Left colon (tissue), 2 donors: ENCODE results near the gene CASR. TPM values are rescaled to one million over a fixed set of nuclear protein-coding genes. Genes with fewer than 3 reads are reported as not detected.
A peak's percentile ranks its signal among the peaks of the same experiment; 100 is the strongest.

Source experiments
- ATAC-seq: fragments of 200-7000 bp; cut with Tn5 transposase; one replicate; pipeline ENCODE4 v1.9.1; 2020; ENCODE audit warnings: mild to moderate bottlenecking, moderate library complexity
- DNase-seq, 2 donors: peaks; one replicate each; pipeline ENCODE4 v3.0.0-alpha.2; 2020
- intact Hi-C, 2 donors: fragments of 100-400 bp; cut with DNase I in 1 of 2; cut with micrococcal nuclease in 1 of 2; formaldehyde crosslinking; loops; one replicate each; pipeline versions ENCODE4 v1.11.2 to v1.14.0; 2022; cut with DNase I, micrococcal nuclease
- total RNA-seq, 2 donors: library from RNA; stranded (reverse); fragmentation: NEBNext Ultra II Directional; extraction: Animal tissue kit (Norgen Biotek cat#: 25700); gene quantifications; one replicate each; pipeline ENCODE4 v1.2.1, GENCODE V29; 2021
- donor health status: DM: no; HTN: no; CAD: no.
- donor health status: DM: yes; HTN: yes; CAD: no.

The CASR gene
- total RNA-seq, 2 donors from 2014 or later: 0.31 to 0.55 TPM

DNA sequence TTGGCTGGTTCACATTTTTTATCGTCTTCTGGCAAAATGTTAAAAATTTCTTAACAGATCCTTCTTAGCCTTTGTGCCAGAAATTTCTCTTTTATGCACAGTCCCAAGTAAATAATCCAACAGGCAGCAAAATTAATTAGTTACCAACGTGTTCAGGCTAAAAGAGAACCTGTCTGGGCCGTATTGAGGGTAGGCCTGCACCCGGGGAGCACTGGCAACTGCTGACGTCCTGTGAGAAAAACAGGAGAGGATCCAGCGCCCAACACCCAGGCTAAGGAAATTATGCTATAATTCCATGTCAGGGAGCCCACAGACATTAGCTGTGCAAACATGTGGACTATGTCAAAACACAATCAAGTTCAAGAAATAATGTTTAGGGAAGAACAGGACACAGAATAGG lies 110.9 kb downstream of the CASR start:
- DNase-seq: no peak
- ATAC-seq: no peak
- intact Hi-C loops: no loop called here

DNA sequence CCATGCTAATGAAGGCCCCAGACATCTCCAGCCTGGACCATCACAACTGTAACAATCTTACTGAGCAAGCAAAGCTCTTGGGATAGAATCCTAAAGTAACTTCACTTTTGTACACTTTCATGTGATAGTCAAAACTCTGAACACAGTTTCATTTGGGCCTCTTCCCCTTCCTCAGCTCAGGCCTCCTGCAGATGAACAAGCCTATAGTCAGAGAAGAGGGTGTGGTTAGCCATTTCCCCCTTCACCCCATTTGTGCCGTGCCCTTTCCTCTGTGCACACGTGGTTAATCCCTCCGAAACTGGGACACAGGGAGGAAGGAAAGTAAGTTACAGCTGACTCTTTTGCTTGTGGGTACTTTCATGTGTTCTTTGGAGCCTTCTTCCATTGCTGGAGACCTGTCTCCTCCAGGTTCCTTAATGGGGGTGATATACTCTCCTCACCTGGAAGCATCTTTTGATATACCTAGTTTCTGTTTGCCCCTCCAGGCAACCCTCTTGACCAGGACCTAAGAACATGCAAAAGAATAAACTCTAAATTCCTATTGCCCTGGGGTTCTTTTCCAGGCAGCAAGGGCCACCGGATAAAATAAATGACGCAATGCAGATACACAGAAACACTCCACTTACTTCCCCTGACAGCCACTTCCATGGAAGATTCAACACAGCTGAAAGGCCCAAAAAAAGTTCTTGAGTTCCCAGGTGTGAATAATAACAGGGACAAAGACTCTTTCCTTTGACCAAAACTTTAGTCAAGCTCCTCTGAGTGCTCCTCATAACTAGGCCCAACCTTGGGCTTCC lies 112.0 kb downstream of the CASR start:
- ATAC-seq (peak; percentile 60), DNase-seq (no peak)
- intact Hi-C loops: no loop called here

DNA sequence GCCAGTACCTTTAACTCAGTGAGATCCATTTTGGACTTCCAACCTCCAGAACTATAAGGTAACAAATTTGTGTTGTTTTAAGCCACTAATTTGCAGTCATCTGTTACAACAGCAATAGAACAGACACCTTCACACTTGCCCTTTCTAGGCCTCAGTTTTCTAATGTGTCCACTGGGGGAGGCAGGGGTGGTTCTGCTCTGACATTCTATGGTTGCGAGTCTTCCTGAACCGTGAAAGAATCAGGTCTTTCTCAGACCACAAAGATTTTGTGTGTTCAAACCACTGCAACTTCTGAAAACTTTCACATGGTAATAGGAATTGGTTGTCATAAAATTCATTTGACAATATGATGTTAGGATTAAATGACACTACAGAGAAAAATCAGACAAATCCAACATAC lies 114.8 kb downstream of the CASR start:
- intact Hi-C loops: no loop called here
- ATAC-seq (no peak), DNase-seq (no peak)

DNA sequence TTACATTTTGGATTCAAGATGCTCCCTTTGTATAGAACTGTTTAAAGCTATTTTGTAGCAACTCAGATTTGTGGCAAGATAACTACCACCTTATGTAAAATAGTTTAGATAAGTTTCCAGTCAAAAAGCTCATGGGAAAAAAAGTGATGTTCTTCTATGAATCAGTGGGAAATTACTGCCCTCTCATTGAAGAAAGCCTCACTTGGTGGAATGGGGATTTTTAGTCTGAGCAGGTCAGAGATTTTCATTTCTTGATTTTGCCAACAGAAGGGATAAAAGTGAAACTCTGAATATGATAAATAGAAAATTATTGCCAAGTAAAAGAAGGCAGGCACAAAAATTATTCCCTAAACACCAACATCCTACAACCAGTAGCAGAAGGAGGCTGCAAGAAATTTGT lies 115.7 kb downstream of the CASR start:
- no peak for ATAC-seq
- intact Hi-C loops: no loop called here
- DNase-seq: no peak

DNA sequence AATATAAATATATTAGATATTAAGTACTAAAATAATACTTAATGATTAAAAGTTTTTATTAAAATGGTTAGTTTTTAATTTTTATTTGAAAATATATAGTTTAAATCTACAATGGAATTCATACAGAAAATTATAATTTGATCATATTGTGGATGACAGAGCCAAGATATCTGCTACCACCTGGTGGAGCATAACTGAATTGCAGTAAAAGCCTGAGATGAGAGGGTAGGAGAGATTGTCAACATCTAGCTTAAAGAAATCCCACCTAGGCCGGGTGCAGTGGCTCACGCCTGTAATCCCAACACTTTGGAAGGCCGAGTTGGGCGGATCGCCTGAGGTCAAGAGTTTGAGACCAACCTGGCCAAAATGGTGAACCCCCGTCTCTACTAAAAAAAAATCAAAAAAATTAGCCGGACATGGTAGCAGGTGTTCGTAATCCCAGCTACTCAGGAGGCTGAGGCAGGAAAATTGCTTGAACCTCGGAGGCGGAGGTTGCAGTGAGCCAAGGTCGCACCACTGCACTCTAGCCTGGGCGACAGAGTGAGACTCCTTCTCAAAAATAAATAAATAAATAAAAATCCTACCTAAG lies 116.5 kb downstream of the CASR start:
- DNase-seq (no peak), ATAC-seq (peak; percentile 41)
- intact Hi-C loops: no loop called here

DNA sequence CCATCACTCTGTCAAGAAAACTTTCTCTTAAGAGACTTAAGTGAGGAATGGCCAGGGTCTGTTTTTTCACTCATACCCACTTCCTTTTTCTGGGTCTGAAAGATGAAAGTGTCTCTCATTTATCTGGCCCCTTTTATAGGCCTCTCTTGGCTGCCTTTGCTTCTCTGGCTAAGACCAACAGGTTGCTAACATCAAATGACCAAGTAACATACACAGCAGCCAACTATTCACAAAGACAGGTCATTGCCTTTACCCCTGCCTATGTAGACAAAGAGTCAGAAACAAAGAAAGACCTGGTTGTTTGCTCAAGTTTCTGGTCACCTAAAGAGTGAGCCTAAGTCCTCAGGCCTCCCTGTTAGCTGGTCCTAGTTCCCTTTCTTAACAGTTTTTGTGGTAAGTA lies 117.6 kb downstream of the CASR start:
- ATAC-seq (no peak), DNase-seq (no peak)
- intact Hi-C loops: no loop called here

DNA sequence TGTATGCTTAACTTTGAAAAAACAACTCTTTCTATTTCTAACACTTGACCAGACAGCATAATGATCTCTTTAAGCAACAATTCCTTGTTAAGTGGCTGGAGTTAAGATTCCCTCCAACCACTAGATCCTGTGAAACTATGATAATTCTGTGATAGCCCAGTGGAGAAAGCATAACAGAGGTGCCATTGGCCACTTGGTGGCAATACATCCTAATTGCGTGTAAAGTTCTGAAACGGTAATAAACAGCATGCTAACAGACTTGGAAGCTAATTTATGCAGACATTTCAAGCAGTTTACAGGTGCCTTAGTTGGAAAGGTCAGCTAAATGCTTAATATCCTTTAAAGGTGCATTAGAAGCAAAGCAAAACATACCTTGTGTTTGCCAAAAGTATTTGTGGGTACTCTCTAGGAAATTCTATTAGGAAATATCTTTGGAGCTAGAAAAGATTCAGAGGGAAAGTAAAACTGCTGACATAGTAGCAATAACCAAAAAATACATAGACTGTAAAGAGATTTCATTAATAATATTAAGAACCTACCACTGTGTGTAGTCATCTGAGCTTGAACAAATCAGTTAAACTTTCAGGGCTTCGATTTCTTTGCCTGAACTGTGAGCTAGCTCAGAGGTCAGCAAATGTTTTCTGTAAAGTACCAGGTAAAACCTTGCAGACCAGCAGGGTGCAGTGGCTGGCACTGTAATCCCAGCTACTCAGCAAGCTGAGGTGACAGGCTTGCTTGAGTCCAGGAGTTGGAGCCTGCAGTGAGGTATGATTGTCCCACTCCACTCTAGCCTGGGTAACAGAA lies 122.6 kb downstream of the CASR start:
- ATAC-seq: peak; percentile 77
- intact Hi-C loops: no loop called here
- DNase-seq: peak; percentile 58 to 61

DNA sequence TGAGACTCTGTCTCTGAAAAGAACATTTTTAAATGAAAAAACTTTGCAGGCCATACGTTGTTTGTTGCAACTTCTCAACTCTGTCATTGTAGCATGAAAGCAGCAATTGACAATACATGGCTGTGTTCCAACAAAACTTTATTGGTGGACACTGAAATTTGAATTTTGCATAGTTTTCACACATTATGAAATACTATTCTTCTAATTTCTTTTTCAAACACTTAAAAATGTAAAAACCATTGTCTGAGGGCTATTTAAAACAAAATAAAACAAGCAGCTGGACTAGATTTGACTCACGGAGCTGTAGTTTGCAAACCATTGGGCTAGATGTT lies 123.1 kb downstream of the CASR start:
- no peak for DNase-seq
- intact Hi-C loops: no loop called here
- ATAC-seq: no peak

DNA sequence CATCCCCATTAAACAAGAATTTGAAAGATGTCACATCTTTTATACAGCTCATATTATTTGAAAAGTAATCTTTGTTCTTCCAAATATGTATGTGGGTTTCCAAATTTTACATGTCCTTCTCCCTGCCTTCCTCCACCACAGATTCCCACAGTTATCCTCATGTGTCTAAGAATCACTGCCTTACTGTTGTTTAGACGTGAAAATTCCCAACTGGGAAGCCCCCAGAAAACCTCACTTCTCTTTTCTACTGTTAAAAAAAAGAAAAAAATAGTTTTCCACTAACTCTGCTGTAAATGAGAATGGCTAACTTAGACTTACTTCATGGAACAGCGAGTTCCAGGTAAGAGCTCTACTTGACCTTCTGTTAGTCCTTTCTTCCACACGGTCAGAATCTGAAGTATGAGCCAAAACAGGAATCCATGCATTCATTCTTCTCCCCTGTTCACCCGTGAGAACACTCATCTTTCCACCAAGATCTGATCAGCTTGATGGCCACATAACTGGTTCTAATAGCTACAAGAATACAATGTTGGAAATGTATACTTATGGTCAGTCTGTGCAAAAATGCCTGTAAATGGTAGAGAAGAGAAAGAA lies 123.7 kb downstream of the CASR start:
- intact Hi-C loops: no loop called here
- ATAC-seq (no peak), DNase-seq (no peak)

DNA sequence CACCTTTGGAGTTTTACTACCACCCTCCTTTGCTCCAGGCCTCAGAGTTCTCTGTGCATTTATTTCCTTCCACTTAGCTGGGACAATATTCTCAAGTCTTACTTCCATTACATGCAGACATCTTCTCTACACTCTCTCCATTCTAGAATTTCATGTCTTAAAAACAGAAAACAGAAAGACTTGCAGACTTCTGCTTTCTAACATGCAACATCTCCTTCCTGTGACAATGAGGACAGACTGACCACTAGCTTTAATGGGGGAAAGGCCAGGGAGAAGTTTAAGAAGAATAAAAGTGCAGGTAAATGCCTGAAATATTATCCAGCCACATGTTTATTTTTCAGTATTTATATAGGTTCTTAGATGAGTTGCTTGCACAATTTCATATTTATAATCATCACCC lies 124.5 kb downstream of the CASR start:
- DNase-seq (no peak), ATAC-seq (no peak)
- intact Hi-C loops: no loop called here

DNA sequence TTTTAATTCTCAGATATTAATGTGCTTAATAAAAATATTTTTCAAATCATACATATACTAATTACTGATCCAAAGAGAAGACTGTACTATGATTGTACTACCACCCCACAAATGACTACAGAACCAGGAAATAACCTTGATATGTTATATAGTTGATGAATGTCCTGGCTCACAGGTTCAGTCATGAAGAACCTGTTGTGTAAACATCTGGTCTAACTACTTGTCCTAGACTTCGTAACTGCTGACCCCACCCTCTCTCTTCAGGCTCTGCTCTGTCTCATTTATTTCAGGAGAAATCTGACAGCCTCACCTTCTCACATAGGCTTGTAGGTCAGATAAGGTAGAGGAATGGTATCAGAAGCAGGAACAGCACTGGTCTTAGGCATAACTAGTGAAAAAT lies 126.9 kb downstream of the CASR start:
- intact Hi-C loops: no loop called here
- ATAC-seq (peak; percentile 83), DNase-seq (peak in 1 of 2 donors; percentile 60)

DNA sequence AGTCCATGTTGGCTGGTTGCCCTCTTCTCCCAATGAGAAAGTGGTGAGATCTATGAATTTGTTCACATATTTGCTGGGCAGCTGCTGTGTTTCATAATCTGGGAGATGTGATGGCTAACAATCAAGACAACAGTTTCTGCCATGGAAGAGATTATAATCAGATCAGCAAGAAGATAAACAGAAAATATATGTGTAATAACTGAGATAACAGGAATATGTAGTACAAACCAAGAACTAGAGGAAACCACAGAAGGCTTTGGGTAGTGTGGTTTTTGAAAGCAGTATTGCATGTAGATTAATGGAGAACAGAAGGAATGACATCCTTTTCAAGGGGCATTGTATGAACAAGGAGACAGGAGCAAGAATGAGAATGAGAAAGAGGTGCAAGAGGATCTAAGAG lies 129.4 kb downstream of the CASR start:
- no peak for DNase-seq
- ATAC-seq: no peak
- intact Hi-C loops: no loop called here

DNA sequence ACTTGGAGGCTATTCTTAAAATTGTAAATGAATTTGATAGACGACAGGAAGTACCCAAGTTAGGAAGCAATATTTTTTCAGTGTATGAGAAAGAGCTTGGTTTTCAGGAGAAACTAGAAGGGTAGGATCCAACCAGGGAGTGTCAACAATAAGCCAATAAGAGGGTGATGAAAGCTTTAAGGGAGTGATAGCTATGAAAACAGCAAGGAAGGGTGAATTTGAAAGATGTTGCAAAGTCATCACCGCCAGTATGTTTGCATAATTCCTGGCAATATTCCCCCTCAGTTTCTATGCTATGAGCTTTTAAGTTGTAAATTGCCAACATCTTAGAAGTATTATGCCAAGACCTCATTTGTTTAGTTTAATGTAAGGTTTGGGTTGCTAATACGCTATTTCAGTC lies 129.8 kb downstream of the CASR start:
- no peak for DNase-seq
- ATAC-seq: no peak
- intact Hi-C loops: no loop called here

DNA sequence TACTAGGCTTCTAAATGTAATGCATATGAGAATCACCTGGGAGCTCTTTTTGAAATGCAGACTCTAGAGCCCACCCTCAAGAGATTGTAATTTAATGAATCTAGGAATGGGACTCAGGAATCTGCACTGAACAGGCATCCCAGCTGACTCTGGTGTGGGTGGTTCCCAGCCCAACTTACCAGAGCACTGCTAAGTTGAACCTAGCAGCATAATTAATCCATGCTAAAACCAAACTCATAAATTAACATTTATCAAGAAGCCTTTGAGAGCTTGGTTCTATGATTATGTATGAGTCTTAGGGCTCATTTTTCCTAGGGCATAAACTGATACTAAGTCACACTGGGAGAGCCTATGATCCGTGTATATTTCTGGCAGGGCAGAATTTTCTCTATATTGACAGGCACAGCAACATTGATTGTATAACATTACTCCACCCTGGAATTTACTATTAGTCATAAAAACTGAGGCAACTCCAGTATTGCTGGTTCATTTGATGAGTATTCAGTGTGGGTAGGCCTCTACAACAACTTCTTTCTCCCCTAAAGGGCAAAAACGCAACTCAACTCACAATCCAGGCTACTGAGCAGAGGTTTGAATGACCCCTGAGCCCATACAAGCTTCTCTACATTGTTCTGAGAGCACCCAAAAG lies 130.9 kb downstream of the CASR start:
- no peak for DNase-seq
- intact Hi-C loops: no loop called here
- ATAC-seq: peak; percentile 74

DNA sequence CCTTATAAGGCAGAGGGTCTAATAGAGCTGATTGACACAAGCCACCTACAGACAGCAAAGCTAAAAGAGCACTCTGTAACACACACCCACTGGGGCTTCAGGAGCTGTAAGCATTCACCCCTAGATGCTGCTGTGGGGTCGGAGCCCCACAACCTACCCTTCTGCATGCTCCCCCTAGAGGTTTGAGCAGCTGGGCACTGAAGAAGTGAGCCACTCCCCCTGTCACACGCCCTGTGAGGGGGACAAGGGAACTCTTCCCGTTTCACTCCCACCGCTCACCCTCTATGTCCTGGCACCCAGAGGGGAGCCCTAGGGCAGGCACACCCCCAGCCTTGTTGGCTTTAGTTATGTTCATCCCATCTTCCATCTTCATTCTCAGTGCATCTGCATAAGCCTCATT lies 132.2 kb downstream of the CASR start:
- intact Hi-C loops: no loop called here
- ATAC-seq (no peak), DNase-seq (no peak)

DNA sequence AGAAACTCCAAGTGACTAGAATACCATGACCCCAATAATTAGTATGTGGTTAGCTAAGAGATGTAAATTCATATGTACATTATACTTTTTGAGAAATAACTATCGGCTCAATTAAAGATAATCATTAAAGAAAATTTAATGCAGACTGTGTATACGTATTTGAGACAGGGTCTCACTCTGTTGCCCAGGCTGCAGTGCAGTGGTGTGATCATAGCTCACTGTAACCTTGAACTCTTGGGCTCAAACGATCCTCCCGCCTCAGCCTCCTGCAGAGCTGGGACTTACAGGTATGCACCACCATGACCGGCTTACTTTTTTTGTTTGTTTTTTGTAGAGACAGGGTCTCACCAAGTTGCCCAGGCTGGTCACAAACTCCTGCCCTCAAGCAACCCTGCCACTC lies 132.9 kb downstream of the CASR start:
- intact Hi-C loops: no loop called here
- no peak for DNase-seq
- ATAC-seq: no peak

DNA sequence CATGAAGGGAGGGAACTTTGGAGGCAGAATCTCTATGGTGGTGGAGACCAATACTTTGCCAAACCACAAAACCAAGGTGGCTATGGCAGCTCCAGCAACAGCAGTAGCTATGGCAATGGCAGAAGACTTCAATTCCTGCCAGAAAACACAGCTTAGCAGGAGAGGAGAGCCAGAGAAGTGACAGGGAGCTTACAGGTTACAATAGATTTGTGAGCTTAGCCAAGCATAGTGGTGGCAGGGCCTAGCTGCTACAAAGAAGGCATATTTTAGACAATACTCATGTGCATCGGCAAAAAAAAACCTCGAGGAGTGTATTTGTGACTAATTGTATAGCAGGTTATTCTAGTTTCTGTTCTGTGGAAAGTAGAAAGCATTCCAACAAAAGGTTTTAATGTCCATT lies 135.2 kb downstream of the CASR start:
- ATAC-seq: no peak
- no peak for DNase-seq
- intact Hi-C loops: no loop called here

DNA sequence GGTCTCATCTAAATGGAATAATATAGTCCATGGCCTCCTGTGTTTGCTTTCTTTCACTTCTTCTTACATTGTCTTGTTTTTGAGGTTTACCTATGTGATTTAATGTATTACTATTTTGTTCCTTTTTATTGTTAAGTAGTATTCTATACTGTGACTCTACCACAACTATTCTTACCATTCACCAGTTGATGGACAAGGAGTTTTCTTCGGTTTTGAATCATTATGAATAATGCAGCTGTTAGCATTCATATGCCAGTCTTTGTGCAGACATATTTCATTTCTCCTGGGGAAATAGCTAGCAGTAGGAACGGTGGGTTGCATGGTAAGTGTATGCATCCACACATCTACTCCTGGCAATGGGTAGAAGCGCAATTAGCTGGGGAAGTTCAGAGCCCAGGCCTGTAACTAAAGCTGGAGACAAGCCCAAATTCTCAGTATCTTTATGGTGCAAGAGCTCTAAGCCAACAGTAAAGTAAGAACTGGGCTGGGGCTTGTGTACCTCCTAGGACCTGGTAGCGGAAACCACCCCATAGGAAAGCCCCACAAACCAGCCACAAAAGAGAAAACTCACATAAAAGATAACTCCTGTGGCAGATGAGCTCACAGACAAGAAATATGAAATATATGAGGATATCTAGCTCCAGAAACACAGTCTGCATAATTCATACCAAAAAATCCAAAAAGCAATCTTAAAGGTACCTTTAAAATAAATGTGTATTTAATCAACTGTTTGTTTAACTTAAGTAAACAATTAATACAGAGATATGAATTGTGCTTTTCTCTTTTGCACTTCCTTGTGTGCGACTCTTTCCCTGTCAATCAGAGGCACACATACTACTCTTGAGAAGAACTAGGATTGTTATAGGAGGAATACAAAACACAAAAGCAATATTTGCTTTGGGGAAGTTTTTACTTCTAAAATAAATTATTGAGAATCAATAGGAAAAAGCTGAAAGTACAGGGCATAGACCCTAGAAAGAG lies 138.9 kb downstream of the CASR start:
- no peak for DNase-seq
- intact Hi-C loops: no loop called here
- peak; percentile 62 for ATAC-seq
